Activated naive CD4-positive, alpha-beta T cell treated with anti-CD3 and anti-CD28 coated beads, Interleukin-2, amount 50 U/mL, for 24 hours (primary cell): ENCODE results near the gene GRIK4.

ENCODE experiments used
- H3K27ac Mint-ChIP-seq: one replicate; pipeline ENCODE4 v1.8.0; 2021; ENCODE audit warnings: mild to moderate bottlenecking, mixed read lengths
- H3K27me3 Mint-ChIP-seq: one replicate; pipeline ENCODE4 v1.8.0; 2021; ENCODE audit warnings: mixed read lengths
- H3K36me3 Mint-ChIP-seq: one replicate; pipeline ENCODE4 v1.8.0; 2021; ENCODE audit warnings: mixed read lengths
- H3K4me1 Mint-ChIP-seq: one replicate; pipeline ENCODE4 v1.8.0; 2021; ENCODE audit warnings: mixed read lengths
- H3K4me3 Mint-ChIP-seq: one replicate; pipeline ENCODE4 v1.8.0; 2021; ENCODE audit warnings: mild to moderate bottlenecking, mixed read lengths
- H3K9me3 Mint-ChIP-seq: one replicate; pipeline ENCODE4 v1.8.0; 2021; ENCODE audit warnings: mixed read lengths

The GRIK4 gene

DNA sequence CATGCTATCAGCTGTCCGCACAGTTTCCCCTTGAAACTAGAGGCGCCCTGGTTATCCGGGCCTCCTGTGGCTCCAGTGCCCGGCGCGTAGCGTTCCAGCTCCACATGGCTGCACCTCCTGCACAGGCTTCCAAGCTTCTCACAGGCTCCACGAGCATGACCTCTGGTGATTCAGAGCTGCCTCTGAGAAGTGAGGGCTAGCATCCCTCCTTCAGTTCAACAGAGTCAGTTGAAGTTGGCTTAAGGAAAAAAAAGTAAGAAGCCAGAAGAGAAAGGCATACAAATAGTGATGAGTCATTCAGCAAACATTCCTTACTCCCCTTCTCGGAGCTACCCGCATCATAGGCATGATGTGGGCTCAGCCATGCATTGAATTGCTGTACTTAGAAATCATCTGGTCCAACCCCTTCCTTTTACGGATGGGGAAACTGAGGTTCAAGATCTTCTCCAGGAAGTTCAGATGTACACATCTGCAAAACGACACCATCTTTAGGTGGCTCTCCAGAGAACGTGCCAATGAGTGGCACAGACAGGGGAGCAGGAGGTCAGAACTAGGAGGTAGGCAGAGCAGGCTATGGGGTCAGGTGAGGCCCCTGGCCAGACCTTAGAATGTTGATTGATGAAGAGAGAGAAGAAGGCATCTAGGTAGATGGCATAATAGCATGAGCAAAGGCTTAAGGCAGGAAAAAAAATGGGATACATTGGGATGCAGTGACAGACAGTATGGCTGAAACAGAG lies 296.0 kb downstream of the GRIK4 start:
- no peaks in the 10 kb centered on the region for H3K4me1 Mint-ChIP-seq

DNA sequence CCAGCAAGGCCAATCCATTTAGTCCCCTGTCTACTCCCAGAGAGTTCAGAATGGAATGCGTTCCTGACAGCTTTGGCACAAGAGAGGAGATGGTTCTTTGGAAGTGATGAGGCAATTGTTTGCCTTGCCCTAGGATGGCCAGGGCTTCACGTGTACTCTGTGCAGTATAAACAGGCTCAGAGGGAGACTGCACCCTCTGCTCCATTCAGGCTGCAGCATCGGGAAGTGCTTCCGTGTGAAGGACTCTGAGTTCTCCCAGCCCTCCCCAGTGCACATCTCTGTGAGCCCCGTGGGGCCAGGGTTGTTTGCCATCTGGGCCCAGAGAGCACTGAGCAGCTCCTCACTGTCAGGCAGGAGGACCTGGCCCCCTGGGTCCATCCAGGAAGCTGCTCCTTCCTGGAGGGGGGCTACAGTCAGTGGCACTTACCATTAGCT lies 297.1 kb downstream of the GRIK4 start:
- H3K27ac Mint-ChIP-seq, result no peak overlapping the region
- no peaks in the 10 kb centered on the region for H3K9me3 Mint-ChIP-seq
- no peaks in the 10 kb centered on the region for H3K36me3 Mint-ChIP-seq
- H3K27me3 Mint-ChIP-seq, result peaks cover 4% of the 10 kb centered on the region
- H3K4me1 Mint-ChIP-seq, result no peaks in the 10 kb centered on the region
- H3K4me3 Mint-ChIP-seq, result no peak overlapping the region

More for the DNA sequence above, 296.0 kb downstream of the GRIK4 start:
- Mint-ChIP-seq H3K27me3 (peaks cover 4% of the 10 kb centered on the region), H3K36me3 (no peaks in the 10 kb centered on the region), H3K4me3 (no peak overlapping the region), H3K9me3 (no peaks in the 10 kb centered on the region), H3K27ac (no peak overlapping the region)

GRCh38 chr11:120810251-120810650 lies 298.7 kb downstream of the GRIK4 start:
- no peaks in the 10 kb centered on the region for H3K9me3 Mint-ChIP-seq
- no peaks in the 10 kb centered on the region for H3K36me3 Mint-ChIP-seq
- no peak overlapping the region for H3K4me3 Mint-ChIP-seq
- no peaks in the 10 kb centered on the region for H3K4me1 Mint-ChIP-seq
- H3K27ac Mint-ChIP-seq, result no peak overlapping the region
- H3K27me3 Mint-ChIP-seq, result peaks cover 4% of the 10 kb centered on the region

DNA sequence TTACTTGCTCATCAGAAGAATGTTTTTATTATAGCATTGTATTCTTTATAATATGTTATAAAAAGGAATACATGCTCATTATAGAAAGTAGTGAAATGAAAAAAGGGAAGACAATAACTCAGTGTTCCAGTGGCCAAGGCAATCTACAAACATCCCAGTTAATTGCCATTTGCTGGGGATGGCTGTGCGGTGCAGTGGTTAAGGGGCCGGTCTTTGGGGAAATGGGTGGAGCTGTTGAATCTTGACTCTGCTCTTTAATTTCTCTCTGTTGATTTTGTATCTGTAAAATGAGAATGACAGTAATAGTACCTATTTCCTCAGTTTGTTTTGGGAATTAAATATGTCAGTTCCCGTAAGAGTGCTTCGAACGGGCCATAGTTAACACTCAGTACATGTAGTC lies 299.7 kb downstream of the GRIK4 start:
- H3K27ac Mint-ChIP-seq, result no peak overlapping the region
- H3K4me3 Mint-ChIP-seq, result no peak overlapping the region
- no peaks in the 10 kb centered on the region for H3K36me3 Mint-ChIP-seq
- H3K4me1 Mint-ChIP-seq, result no peaks in the 10 kb centered on the region
- peaks cover 4% of the 10 kb centered on the region for H3K27me3 Mint-ChIP-seq
- H3K9me3 Mint-ChIP-seq, result no peaks in the 10 kb centered on the region

GRCh38 chr11:120811731-120812130 lies 300.2 kb downstream of the GRIK4 start:
- peaks cover 4% of the 10 kb centered on the region for H3K27me3 Mint-ChIP-seq
- no peaks in the 10 kb centered on the region for H3K36me3 Mint-ChIP-seq
- H3K27ac Mint-ChIP-seq, result no peak overlapping the region
- H3K9me3 Mint-ChIP-seq, result no peaks in the 10 kb centered on the region
- no peak overlapping the region for H3K4me3 Mint-ChIP-seq
- no peaks in the 10 kb centered on the region for H3K4me1 Mint-ChIP-seq

- Mint-ChIP-seq H3K9me3 (no peaks in the 10 kb centered on the region), H3K36me3 (no peaks in the 10 kb centered on the region), H3K4me1 (no peaks in the 10 kb centered on the region), H3K4me3 (no peak overlapping the region), H3K27me3 (peaks cover 8% of the 10 kb centered on the region), H3K27ac (no peak overlapping the region)
Observed at GRCh38 chr11:120814531-120815318, 303.2 kb downstream of the GRIK4 start.

DNA sequence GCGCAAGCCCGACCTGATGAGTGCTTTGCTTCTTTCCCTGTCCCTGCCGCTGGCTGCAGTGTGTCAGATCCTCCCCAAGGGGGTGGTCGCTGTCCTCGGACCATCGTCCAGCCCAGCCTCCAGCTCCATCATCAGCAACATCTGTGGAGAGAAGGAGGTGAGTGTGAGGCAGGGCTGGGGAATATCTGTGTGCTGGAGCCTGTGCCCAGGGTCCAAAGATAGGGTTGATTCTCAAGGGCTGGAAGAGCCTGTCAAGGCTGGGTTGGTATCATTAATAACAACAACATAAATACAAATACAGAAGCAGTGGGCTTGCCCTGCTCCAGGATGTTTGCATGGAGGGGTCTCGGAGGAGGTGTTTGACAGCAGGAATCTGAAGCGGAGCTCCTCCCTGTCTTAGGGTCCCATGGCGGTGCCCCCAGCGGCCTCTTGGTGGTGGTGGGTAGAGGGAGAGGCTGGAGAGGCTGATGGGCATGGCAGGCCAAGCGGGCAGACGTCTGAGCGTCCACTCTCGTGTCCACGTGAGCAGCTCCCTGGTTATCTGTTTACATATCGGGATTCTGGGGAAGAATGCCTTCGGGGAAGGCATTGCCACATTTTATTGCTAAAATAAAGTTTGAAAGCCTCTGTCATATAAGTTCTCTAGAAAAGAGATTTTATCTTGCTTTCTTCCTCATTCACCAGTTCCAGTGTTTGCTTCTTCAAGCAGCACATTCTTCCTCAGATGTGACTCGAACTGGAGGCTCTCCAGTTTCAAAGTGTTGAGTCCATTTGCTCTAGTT lies 304.0 kb downstream of the GRIK4 start:
- Mint-ChIP-seq H3K9me3 (no peaks in the 10 kb centered on the region), H3K4me3 (no peak overlapping the region), H3K4me1 (no peaks in the 10 kb centered on the region), H3K36me3 (no peaks in the 10 kb centered on the region), H3K27ac (no peak overlapping the region), H3K27me3 (peaks cover 8% of the 10 kb centered on the region)

GRCh38 chr11:120816176-120816575 lies 304.6 kb downstream of the GRIK4 start:
- H3K4me1 Mint-ChIP-seq, result no peaks in the 10 kb centered on the region

DNA sequence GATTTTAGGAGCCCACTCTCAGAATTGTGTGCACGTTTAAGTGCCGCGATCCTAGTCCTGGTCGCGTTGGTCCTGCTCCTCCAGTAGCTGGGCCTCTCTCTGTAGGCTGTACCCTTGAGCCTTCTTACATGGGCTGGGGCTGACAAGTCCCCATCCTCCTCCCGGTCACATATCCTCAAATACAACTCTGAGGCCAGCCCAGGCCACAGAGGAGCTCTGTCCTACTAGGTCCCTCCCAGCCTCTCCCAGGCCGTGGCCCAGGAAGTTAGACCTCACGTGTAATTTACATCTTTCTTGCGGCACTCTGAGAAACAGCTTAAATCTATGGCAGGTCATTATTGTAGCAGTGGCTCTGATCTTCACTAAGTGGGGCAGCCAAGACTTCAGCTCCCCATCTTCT lies 305.2 kb downstream of the GRIK4 start:
- H3K27me3 Mint-ChIP-seq, result peaks cover 10% of the 10 kb centered on the region
- H3K9me3 Mint-ChIP-seq, result no peaks in the 10 kb centered on the region
- no peaks in the 10 kb centered on the region for H3K36me3 Mint-ChIP-seq
- no peak overlapping the region for H3K4me3 Mint-ChIP-seq
- no peak overlapping the region for H3K27ac Mint-ChIP-seq
- no peaks in the 10 kb centered on the region for H3K4me1 Mint-ChIP-seq

More at GRCh38 chr11:120816176-120816575, 304.6 kb downstream of the GRIK4 start:
- Mint-ChIP-seq H3K36me3 (no peaks in the 10 kb centered on the region), H3K27ac (no peak overlapping the region), H3K27me3 (peaks cover 8% of the 10 kb centered on the region), H3K9me3 (no peaks in the 10 kb centered on the region), H3K4me3 (no peak overlapping the region)

DNA sequence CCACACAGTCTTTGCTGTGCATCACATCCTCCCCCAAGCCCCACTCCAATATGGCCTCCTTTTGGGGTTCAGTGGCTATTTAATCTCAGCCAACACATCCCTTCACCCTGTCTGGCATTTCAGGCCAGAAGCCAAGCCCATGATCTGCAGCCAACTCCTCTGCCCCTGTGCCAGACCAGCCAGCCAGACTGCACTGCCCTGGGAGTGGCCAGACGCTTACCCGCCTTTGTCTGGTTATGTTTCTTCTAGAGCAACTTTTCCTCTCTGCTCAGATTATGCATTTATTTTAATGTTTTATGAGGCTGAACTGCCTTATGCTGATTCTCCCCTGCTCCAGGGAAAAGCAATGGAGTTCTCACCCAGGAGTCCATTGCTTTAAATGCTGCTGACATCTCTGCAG lies 305.6 kb downstream of the GRIK4 start:
- no peaks in the 10 kb centered on the region for H3K9me3 Mint-ChIP-seq
- no peak overlapping the region for H3K4me3 Mint-ChIP-seq
- H3K36me3 Mint-ChIP-seq, result no peaks in the 10 kb centered on the region
- H3K4me1 Mint-ChIP-seq, result no peaks in the 10 kb centered on the region
- H3K27me3 Mint-ChIP-seq, result peaks cover 10% of the 10 kb centered on the region
- H3K27ac Mint-ChIP-seq, result no peak overlapping the region

- Mint-ChIP-seq H3K36me3 (no peaks in the 10 kb centered on the region), H3K4me1 (no peaks in the 10 kb centered on the region), H3K9me3 (no peaks in the 10 kb centered on the region), H3K27ac (no peak overlapping the region), H3K27me3 (peaks cover 10% of the 10 kb centered on the region), H3K4me3 (no peak overlapping the region)
Observed at GRCh38 chr11:120818097-120818496, 306.5 kb downstream of the GRIK4 start.

GRCh38 chr11:120819003-120819402 lies 307.5 kb downstream of the GRIK4 start:
- no peak overlapping the region for H3K4me3 Mint-ChIP-seq
- no peaks in the 10 kb centered on the region for H3K9me3 Mint-ChIP-seq
- no peaks in the 10 kb centered on the region for H3K36me3 Mint-ChIP-seq
- no peak overlapping the region for H3K27ac Mint-ChIP-seq
- H3K4me1 Mint-ChIP-seq, result no peaks in the 10 kb centered on the region
- peaks cover 10% of the 10 kb centered on the region for H3K27me3 Mint-ChIP-seq

DNA sequence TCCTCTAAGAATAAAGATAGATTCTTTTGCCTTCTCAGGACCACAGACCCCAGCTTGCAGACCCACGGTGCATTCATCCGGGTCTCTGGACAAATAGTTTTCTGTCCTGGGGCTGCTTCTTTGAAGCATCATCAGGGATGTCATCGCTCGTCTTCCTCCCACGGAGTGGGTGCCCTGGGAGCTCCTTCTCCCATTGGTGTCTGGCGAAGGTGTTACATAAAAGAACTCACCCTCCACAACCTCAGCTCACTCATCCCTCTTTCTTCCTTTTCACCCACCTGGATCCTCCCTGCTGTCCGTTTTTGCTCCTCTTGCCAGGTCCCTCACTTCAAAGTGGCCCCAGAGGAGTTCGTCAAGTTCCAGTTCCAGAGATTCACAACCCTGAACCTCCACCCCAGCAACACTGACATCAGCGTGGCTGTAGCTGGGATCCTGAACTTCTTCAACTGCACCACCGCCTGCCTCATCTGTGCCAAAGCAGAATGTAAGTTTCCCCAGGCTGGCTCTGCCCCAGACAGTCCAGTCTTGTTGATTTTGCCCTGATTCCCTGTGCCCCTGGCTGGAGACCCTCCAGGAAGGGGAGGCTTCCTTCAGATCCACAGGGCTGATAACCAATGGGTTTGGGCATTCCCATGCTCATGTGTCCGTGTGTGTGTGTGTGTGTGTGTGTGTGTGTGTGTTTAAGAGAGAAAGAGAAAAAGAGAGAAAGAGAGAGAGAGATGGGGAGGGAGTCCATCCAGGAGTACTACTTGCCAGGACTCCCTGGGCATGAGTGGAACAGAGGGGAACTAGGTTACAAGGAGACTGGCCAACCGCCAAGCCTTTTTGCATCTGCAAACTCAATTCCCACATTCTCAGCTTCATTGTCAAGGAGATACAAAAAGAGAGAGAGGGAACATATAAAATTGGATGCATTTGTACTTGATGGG lies 308.2 kb downstream of the GRIK4 start:
- no peak overlapping the region for H3K27ac Mint-ChIP-seq
- no peaks in the 10 kb centered on the region for H3K4me1 Mint-ChIP-seq
- peaks cover 10% of the 10 kb centered on the region for H3K27me3 Mint-ChIP-seq
- H3K36me3 Mint-ChIP-seq, result no peaks in the 10 kb centered on the region
- H3K4me3 Mint-ChIP-seq, result no peak overlapping the region
- H3K9me3 Mint-ChIP-seq, result no peaks in the 10 kb centered on the region

- H3K27ac Mint-ChIP-seq, result no peak overlapping the region
- peaks cover 11% of the 10 kb centered on the region for H3K27me3 Mint-ChIP-seq
- H3K4me1 Mint-ChIP-seq, result no peaks in the 10 kb centered on the region
- no peaks in the 10 kb centered on the region for H3K9me3 Mint-ChIP-seq
- no peaks in the 10 kb centered on the region for H3K36me3 Mint-ChIP-seq
- H3K4me3 Mint-ChIP-seq, result no peak overlapping the region
Observed at GRCh38 chr11:120823159-120823558, 311.6 kb downstream of the GRIK4 start.

DNA sequence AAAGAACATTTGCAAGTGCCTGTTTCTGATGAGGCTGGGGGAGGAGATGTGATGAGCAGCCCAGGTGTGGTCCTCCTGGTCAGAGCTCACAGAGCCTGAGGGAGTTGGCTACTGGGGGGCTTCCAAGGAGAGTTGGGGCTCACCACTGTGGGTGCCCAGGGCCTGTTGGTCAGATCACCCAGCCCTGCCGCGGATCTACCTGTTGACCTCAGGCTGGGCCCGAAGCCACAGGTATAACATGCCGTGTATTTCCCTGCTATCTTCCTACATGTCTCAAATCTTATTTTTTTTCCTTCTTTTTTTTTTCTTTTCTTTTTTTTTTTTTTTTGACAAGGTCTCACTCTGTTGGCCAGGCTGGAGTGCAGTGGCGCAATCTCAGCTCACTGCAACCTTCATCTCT lies 312.7 kb downstream of the GRIK4 start:
- Mint-ChIP-seq H3K27ac (no peak overlapping the region), H3K36me3 (no peaks in the 10 kb centered on the region), H3K9me3 (no peaks in the 10 kb centered on the region), H3K27me3 (peaks cover 8% of the 10 kb centered on the region), H3K4me1 (no peaks in the 10 kb centered on the region), H3K4me3 (no peak overlapping the region)
